ENCODE results near the gene TP53BP2. TPM values are rescaled to one million over a fixed set of nuclear protein-coding genes. Genes with fewer than 3 reads are reported as not detected.

TP53BP2 gene
- total RNA-seq, 1 donor from 2014 or later = 46.6 TPM

- H3K4me2 ChIP-seq (ENCODE audit: low read length) = peak overlapping the region; percentile 71
- H3K9ac ChIP-seq (ENCODE audit: low read length) = peak overlapping the region; percentile 72
- peaks cover 27% of the 10 kb centered on the region for H3K36me3 Mint-ChIP-seq (ENCODE audit: low read depth, unreplicated experiment)
- DNase-seq (ENCODE audit: low read depth) = peak; percentile 93
- peaks cover 55% of the 10 kb centered on the region for H3K36me3 ChIP-seq (ENCODE audit: insufficient read depth, low read length)
- H3K27ac Mint-ChIP-seq (ENCODE audit: unreplicated experiment) = peak overlapping the region; percentile 79
- no peaks in the 10 kb centered on the region for H4K20me1 ChIP-seq (ENCODE audit: insufficient read depth, low read length)
- H3K9me3 Mint-ChIP-seq (ENCODE audit: unreplicated experiment) = peaks cover 3% of the 10 kb centered on the region
- H3K9me3 ChIP-seq (ENCODE audit: insufficient read depth, low read depth, low read length) = no peaks in the 10 kb centered on the region
- TF ChIP-seq EZH2 (IDR thresholded peaks at IDR 0.05; ENCODE audit: insufficient read depth, low read length) (no peak), CTCF (IDR thresholded peaks at IDR 0.05; ENCODE audit: insufficient read depth, low read depth, low read length) (no peak)
- H3K79me2 ChIP-seq (ENCODE audit: insufficient read depth, low read length) = peaks cover 3% of the 10 kb centered on the region
- H3K4me3 ChIP-seq (ENCODE audit: insufficient read depth, low read depth, low read length) = peak overlapping the region; percentile 5
- H3K27me3 Mint-ChIP-seq (ENCODE audit: low read depth, unreplicated experiment) = no peaks in the 10 kb centered on the region
- H3K4me1 Mint-ChIP-seq (ENCODE audit: low read depth, unreplicated experiment) = peaks cover 55% of the 10 kb centered on the region
- peaks cover 54% of the 10 kb centered on the region for H3K4me1 ChIP-seq (ENCODE audit: insufficient read depth, low read length)
- no peak overlapping the region for H2AFZ ChIP-seq (ENCODE audit: low read depth, low read length)
- peak; percentile 62 for FAIRE-seq
- no peak overlapping the region for H3K4me3 Mint-ChIP-seq (ENCODE audit: unreplicated experiment)
- no peaks in the 10 kb centered on the region for H3K27me3 ChIP-seq (ENCODE audit: insufficient read depth, low read length)
- peak overlapping the region; percentile 95 for H3K27ac ChIP-seq (ENCODE audit: low read depth, low read length)
These were observed 73.7 kb downstream of the TP53BP2 start for GRCh38 chr1:223771814-223772770.

GRCh38 chr1:223771469-223771813, 74.3 kb downstream of the TP53BP2 start:
- Histone ChIP-seq H3K4me2 (ENCODE audit: low read length) (peak overlapping the region; percentile 71), H3K36me3 (ENCODE audit: insufficient read depth, low read length) (peaks cover 57% of the 10 kb centered on the region), H3K27ac (ENCODE audit: low read depth, low read length) (peak overlapping the region; percentile 95), H3K79me2 (ENCODE audit: insufficient read depth, low read length) (peaks cover 4% of the 10 kb centered on the region), H3K9me3 (ENCODE audit: insufficient read depth, low read depth, low read length) (no peaks in the 10 kb centered on the region), H2AFZ (ENCODE audit: low read depth, low read length) (no peak overlapping the region), H3K4me3 (ENCODE audit: insufficient read depth, low read depth, low read length) (peak overlapping the region; percentile 4), H3K27me3 (ENCODE audit: insufficient read depth, low read length) (no peaks in the 10 kb centered on the region), H3K9ac (ENCODE audit: low read length) (peak overlapping the region; percentile 72), H3K4me1 (ENCODE audit: insufficient read depth, low read length) (peaks cover 52% of the 10 kb centered on the region), H4K20me1 (ENCODE audit: insufficient read depth, low read length) (no peaks in the 10 kb centered on the region)
- Mint-ChIP-seq H3K4me1 (ENCODE audit: low read depth, unreplicated experiment) (peaks cover 50% of the 10 kb centered on the region), H3K4me3 (ENCODE audit: unreplicated experiment) (peak overlapping the region; percentile 47), H3K36me3 (ENCODE audit: low read depth, unreplicated experiment) (peaks cover 30% of the 10 kb centered on the region), H3K27me3 (ENCODE audit: low read depth, unreplicated experiment) (no peaks in the 10 kb centered on the region), H3K9me3 (ENCODE audit: unreplicated experiment) (peaks cover 3% of the 10 kb centered on the region), H3K27ac (ENCODE audit: unreplicated experiment) (peak overlapping the region; percentile 79)
- FAIRE-seq (no peak), DNase-seq (ENCODE audit: low read depth) (no peak)
- TF ChIP-seq EZH2 (IDR thresholded peaks at IDR 0.05; ENCODE audit: insufficient read depth, low read length) = no peak
- TF ChIP-seq CTCF (IDR thresholded peaks at IDR 0.05; ENCODE audit: insufficient read depth, low read depth, low read length) = no peak

Data from astrocyte (in vitro differentiated cells and primary cell).